Body of pancreas (tissue), 4 donors: Measurements from ENCODE around the gene TBX5. TPM values are rescaled to one million over a fixed set of nuclear protein-coding genes. Genes with fewer than 3 reads are reported as not detected.

Source experiments
- ATAC-seq: fragments of 150-250 bp; one replicate; pipeline ENCODE4 v1.9.1; 2016
- DNase-seq, 4 donors: peaks; one replicate each; pipeline ENCODE4 v3.0.0-alpha.2; 2019
- H3K27ac ChIP-seq, 4 donors: fragments of 200-600 bp; sonication (generic); 1 replicate in 3 of 4; 2 replicates in 1 of 4; pipeline versions ENCODE4 v1.5.1 to v1.6.1; 2016 to 2019; ENCODE audit warnings: mild to moderate bottlenecking in 1 of 4, mixed read lengths in 1 of 4, moderate library complexity in 1 of 4
- H3K27me3 ChIP-seq, 2 donors: fragments of 200-600 bp; sonication (generic); one replicate each; pipeline ENCODE4 v1.6.0; 2016; ENCODE audit warnings: mild to moderate bottlenecking in 1 of 2
- H3K36me3 ChIP-seq, 2 donors: fragments of 200-600 bp; sonication (generic); replicated peaks in 1 of 2; 2 replicates each; pipeline ENCODE4 v1.5.1; 2016; ENCODE audit warnings: low read depth in 2 of 2; ENCODE audit not compliant: insufficient read depth in 1 of 2
- H3K4me1 ChIP-seq: fragments of 200-600 bp; sonication (generic); one replicate; pipeline ENCODE4 v1.6.0; 2016
- H3K4me3 ChIP-seq, 2 donors: fragments of 200-600 bp; sonication (generic); 1 replicate in 1 of 2; 2 replicates in 1 of 2; pipeline ENCODE4 v1.5.1; 2016 to 2019
- H3K9me3 ChIP-seq, 3 donors: fragments of 200-600 bp; sonication (generic); 1 replicate in 2 of 3; 2 replicates in 1 of 3; pipeline ENCODE4 v1.5.1; 2016
- CTCF ChIP-seq, 7 experiments: fragments of 450-650 bp in 4 of 7; fragments of 200-600 bp in 3 of 7; sonication (generic) in 3 of 7; IDR thresholded peaks; one replicate each; pipeline ENCODE4 v1.5.1; 2016 to 2019; ENCODE audit warnings: antibody characterized with exemption in 7 of 7
- POLR2A ChIP-seq, 3 donors: fragments of 450-650 bp; IDR thresholded peaks; one replicate each; pipeline ENCODE4 v1.6.1; 2016; ENCODE audit warnings: antibody characterized with exemption in 3 of 3, mild to moderate bottlenecking in 2 of 3
- WGBS, 2 donors: methylation state at CpG; one replicate each; pipeline ENCODE4 v1.1.5; 2017; 5-methylcytosine and 5-hydroxymethylcytosine counted together
- intact Hi-C: fragments of 100-400 bp; cut with DNase I; formaldehyde crosslinking; loops from one replicate; pipeline ENCODE4 v1.15.1; 2023
- total RNA-seq, 2 donors: library from RNA; depleted of rRNA; stranded (reverse); fragments of >200 nt; gene quantifications; one replicate each; pipeline ENCODE4 v1.1.0, GENCODE V29; 2016

TBX5 gene
- total RNA-seq, 2 donors from 2014 or later: not detected

- no peak overlapping the region for H3K27ac ChIP-seq
- no peaks in the 10 kb centered on the region for H3K4me1 ChIP-seq
- ATAC-seq: no peak
- H3K4me3 ChIP-seq: no peak overlapping the region
- TF ChIP-seq CTCF (IDR thresholded peaks at IDR 0.05): no peak
- no peak for TF ChIP-seq POLR2A (IDR thresholded peaks at IDR 0.05)
- H3K9me3 ChIP-seq: no peaks in the 10 kb centered on the region
- H3K27me3 ChIP-seq: no peaks in the 10 kb centered on the region
- intact Hi-C loops: no loop called here
- WGBS, 2 donors: 52 to 74% methylated on average over 3 of the region's 3 CpGs
- H3K36me3 ChIP-seq: no peaks in the 10 kb centered on the region
- DNase-seq: no peak
Observed at GRCh38 chr12:114347861-114348260, 58.1 kb downstream of the TBX5 start.

GRCh38 chr12:114344831-114345230, 61.1 kb downstream of the TBX5 start:
- H3K9me3 ChIP-seq: no peaks in the 10 kb centered on the region
- H3K4me3 ChIP-seq: no peak overlapping the region
- H3K27ac ChIP-seq: no peak overlapping the region
- WGBS, 2 donors: 38 to 68% methylated on average over 2 of the region's 2 CpGs
- no peaks in the 10 kb centered on the region for H3K27me3 ChIP-seq
- no peak for TF ChIP-seq CTCF (IDR thresholded peaks at IDR 0.05)
- intact Hi-C loops: no loop called here
- DNase-seq (no peak), ATAC-seq (no peak)
- no peaks in the 10 kb centered on the region for H3K4me1 ChIP-seq
- H3K36me3 ChIP-seq: no peaks in the 10 kb centered on the region

GRCh38 chr12:114344303-114344663, 61.7 kb downstream of the TBX5 start:
- intact Hi-C loops: no loop called here
- H3K9me3 ChIP-seq: no peaks in the 10 kb centered on the region
- H3K4me1 ChIP-seq: no peaks in the 10 kb centered on the region
- TF ChIP-seq POLR2A (IDR thresholded peaks at IDR 0.05) (no peak), CTCF (IDR thresholded peaks at IDR 0.05) (no peak)
- no peaks in the 10 kb centered on the region for H3K36me3 ChIP-seq
- no peak overlapping the region for H3K4me3 ChIP-seq
- H3K27me3 ChIP-seq: no peaks in the 10 kb centered on the region
- H3K27ac ChIP-seq: no peak overlapping the region
- ATAC-seq (no peak), DNase-seq (no peak)
- WGBS, 2 donors: 60 to 77% methylated on average over 1 of the region's 1 CpG

GRCh38 chr12:114343585-114344302, 62.2 kb downstream of the TBX5 start:
- ATAC-seq: no peak
- intact Hi-C loops: no loop called here
- H3K27me3 ChIP-seq: no peaks in the 10 kb centered on the region
- H3K27ac ChIP-seq: no peak overlapping the region
- no peak overlapping the region for H3K4me3 ChIP-seq
- DNase-seq: no peak
- no peaks in the 10 kb centered on the region for H3K36me3 ChIP-seq
- TF ChIP-seq CTCF (IDR thresholded peaks at IDR 0.05) (no peak), POLR2A (IDR thresholded peaks at IDR 0.05) (no peak)
- no peaks in the 10 kb centered on the region for H3K4me1 ChIP-seq
- no peaks in the 10 kb centered on the region for H3K9me3 ChIP-seq
- 53 to 59% methylated on average over 4 of the region's 4 CpGs for WGBS, 2 donors

GRCh38 chr12:114342656-114343055, 63.3 kb downstream of the TBX5 start:
- DNase-seq (no peak), ATAC-seq (no peak)
- 42 to 49% methylated on average over 5 of the region's 5 CpGs for WGBS, 2 donors
- no peaks in the 10 kb centered on the region for H3K36me3 ChIP-seq
- H3K4me1 ChIP-seq: no peaks in the 10 kb centered on the region
- peaks cover 0 to 3% (median 0%) of the 10 kb centered on the region in 3 donors for H3K9me3 ChIP-seq
- H3K4me3 ChIP-seq: no peak overlapping the region
- no peaks in the 10 kb centered on the region for H3K27me3 ChIP-seq
- no peak overlapping the region for H3K27ac ChIP-seq
- intact Hi-C loops: no loop called here
- TF ChIP-seq CTCF (IDR thresholded peaks at IDR 0.05): no peak
- TF ChIP-seq POLR2A (IDR thresholded peaks at IDR 0.05): no peak
